Measurements from ENCODE around the gene RGL1.

DNA sequence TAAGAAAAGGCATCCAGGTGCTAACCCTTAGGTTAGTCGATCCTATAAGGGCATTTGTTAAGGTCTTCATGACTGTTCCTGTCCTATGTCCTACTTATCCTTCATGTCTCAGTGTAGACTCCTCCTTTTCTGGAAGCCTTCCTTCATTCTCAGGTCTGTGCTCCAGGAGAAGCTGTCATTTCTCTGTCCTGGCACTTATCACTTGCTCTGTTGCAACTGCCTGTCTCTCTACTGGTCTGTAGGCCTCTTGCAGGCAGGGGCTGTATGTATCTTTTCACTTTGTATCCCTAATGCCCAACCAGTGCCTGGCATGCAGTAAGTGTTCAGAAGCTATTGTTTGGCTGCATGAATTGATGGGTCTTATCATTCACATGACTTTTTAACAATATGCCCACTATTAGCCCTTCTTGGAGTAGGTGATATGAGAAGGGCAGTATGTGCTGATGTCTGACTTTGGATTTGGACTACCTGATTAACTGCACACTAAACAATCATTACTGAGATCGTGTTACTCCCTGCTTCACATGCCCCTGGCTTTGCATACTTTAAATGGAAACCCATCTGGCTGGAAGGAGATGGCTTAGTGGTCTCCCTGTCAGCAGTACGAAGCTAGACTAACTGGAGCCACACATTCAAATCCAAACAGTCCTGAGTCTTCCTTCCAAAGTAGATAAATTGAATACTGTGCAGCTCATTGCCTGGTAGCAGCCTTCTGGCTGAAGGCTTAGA, 88.8 kb downstream of the RGL1 start:
- TF ChIP-seq POLR2A (IDR thresholded peaks at IDR 0.05) (no peak), POLR2AphosphoS5 (IDR thresholded peaks at IDR 0.05) (no peak), EP300 (IDR thresholded peaks at IDR 0.05) (no peak)
- TF ChIP-seq, protein P1, sequence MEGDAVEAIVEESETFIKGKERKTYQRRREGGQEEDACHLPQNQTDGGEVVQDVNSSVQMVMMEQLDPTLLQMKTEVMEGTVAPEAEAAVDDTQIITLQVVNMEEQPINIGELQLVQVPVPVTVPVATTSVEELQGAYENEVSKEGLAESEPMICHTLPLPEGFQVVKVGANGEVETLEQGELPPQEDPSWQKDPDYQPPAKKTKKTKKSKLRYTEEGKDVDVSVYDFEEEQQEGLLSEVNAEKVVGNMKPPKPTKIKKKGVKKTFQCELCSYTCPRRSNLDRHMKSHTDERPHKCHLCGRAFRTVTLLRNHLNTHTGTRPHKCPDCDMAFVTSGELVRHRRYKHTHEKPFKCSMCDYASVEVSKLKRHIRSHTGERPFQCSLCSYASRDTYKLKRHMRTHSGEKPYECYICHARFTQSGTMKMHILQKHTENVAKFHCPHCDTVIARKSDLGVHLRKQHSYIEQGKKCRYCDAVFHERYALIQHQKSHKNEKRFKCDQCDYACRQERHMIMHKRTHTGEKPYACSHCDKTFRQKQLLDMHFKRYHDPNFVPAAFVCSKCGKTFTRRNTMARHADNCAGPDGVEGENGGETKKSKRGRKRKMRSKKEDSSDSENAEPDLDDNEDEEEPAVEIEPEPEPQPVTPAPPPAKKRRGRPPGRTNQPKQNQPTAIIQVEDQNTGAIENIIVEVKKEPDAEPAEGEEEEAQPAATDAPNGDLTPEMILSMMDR (IDR thresholded peaks at IDR 0.05): no peak
